Measurements from ENCODE around the gene SLC24A2.

The SLC24A2 gene

DNA sequence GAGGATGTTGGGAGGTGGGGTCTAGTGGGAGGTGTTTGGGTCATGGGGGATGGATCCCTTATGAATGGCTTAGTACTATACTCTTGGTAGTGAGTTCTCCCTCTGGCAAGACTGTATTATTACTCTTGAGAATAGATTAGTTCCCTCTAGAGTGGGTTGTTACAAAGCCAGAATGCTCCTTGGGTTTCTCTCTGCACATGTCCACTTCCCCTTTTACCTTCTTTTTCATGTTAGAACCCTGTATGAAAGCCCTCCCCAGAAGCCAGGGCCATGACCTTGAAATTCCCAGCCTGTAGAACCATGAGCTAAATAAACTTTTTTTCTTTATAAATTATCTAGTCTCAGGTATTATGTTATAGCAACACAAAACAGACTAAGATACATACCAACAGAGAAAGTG lies 31.1 kb downstream of the SLC24A2 start:
- Histone ChIP-seq H3K9me3 (replicated peaks; ENCODE audit: low read length) (no peaks in the 10 kb centered on the region), H3K4me1 (ENCODE audit: control insufficient read depth, insufficient read depth, low read length) (no peaks in the 10 kb centered on the region), H3K9ac (ENCODE audit: low read depth, low read length) (no peak overlapping the region), H3K4me3 (ENCODE audit: low read length) (no peak overlapping the region), H3K27me3 (ENCODE audit: control insufficient read depth, insufficient read depth, low read length) (no peaks in the 10 kb centered on the region), H3K36me3 (ENCODE audit: insufficient read depth, low read length) (no peaks in the 10 kb centered on the region), H3K4me2 (ENCODE audit: low read length) (no peak overlapping the region)

- Histone ChIP-seq H3K9me3 (replicated peaks; ENCODE audit: low read length) (no peaks in the 10 kb centered on the region), H3K9ac (ENCODE audit: low read depth, low read length) (no peak overlapping the region), H3K4me1 (ENCODE audit: control insufficient read depth, insufficient read depth, low read length) (no peaks in the 10 kb centered on the region), H3K4me2 (ENCODE audit: low read length) (no peak overlapping the region), H3K27me3 (ENCODE audit: control insufficient read depth, insufficient read depth, low read length) (no peaks in the 10 kb centered on the region), H3K4me3 (ENCODE audit: low read length) (no peak overlapping the region), H3K36me3 (ENCODE audit: insufficient read depth, low read length) (no peaks in the 10 kb centered on the region)
Measured at GRCh38 chr9:19754921-19755320, 33.9 kb downstream of the SLC24A2 start.

DNA sequence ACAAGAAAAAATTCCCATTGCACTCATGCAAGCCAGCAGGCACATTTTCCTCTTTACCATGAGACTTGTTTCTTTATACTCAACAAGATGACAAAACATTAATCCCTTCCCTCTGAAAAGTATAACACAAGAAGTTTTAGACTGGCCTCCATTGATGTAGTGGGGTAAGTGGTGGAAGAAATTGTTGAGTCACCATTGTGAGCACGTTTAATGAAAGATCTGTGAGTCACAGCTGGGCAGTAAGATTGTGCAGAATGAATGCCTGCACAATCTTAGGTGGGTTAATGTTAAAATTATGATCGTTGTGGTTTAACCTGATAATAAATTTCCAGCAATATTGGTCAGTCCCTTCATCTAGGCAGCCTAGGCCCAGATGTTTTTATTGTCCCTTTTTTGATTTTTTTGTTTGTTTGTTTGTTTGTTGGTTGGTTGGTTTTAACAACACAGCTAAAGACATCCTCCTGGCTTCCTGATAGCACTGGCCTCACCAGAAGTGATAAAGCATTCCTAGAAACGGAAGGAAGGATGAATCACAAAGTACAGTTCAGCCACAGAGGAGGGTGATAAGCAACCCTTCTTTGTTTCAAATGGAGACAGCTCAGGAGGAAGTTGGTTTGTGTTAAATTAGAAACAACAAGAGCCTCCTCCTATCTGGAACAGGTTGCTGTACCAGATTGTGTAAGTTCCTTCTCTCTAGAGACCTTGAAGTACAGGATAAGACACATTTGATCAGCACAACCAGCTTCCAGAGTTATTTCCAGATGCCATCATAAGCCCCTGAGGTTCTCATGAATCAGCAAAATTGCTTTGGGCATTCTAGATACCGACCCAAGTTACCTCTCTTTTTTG lies 40.3 kb downstream of the SLC24A2 start:
- H3K27me3 ChIP-seq (ENCODE audit: control insufficient read depth, insufficient read depth, low read length): no peaks in the 10 kb centered on the region
- H3K4me3 ChIP-seq (ENCODE audit: low read length): no peak overlapping the region
- H3K4me2 ChIP-seq (ENCODE audit: low read length): no peak overlapping the region
- no peak overlapping the region for H3K9ac ChIP-seq (ENCODE audit: low read depth, low read length)
- H3K36me3 ChIP-seq (ENCODE audit: insufficient read depth, low read length): no peaks in the 10 kb centered on the region
- H3K9me3 ChIP-seq (replicated peaks; ENCODE audit: low read length): no peaks in the 10 kb centered on the region
- H3K4me1 ChIP-seq (ENCODE audit: control insufficient read depth, insufficient read depth, low read length): no peaks in the 10 kb centered on the region

DNA sequence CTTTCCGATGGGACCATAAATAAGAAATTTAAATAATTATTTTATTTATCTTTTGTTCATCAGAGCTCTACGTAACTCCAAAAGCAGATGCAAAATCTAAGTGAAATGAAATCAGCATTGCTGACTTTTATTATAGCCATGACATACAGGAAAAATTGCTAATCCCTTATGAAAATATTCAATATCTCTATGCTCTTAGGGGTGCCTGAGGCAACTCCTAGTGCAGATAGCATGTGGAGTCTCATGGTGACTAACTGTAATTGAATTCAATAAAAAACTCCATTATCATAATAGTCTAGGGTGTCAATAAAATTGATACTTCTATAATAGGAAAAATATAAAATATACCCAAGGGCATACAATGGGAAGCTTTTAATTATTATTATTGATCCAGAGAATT lies 42.6 kb downstream of the SLC24A2 start:
- no peaks in the 10 kb centered on the region for H3K36me3 ChIP-seq (ENCODE audit: insufficient read depth, low read length)
- H3K4me2 ChIP-seq (ENCODE audit: low read length): no peak overlapping the region
- no peaks in the 10 kb centered on the region for H3K27me3 ChIP-seq (ENCODE audit: control insufficient read depth, insufficient read depth, low read length)
- no peak overlapping the region for H3K4me3 ChIP-seq (ENCODE audit: low read length)
- no peaks in the 10 kb centered on the region for H3K9me3 ChIP-seq (replicated peaks; ENCODE audit: low read length)
- no peak overlapping the region for H3K9ac ChIP-seq (ENCODE audit: low read depth, low read length)
- H3K4me1 ChIP-seq (ENCODE audit: control insufficient read depth, insufficient read depth, low read length): no peaks in the 10 kb centered on the region

DNA sequence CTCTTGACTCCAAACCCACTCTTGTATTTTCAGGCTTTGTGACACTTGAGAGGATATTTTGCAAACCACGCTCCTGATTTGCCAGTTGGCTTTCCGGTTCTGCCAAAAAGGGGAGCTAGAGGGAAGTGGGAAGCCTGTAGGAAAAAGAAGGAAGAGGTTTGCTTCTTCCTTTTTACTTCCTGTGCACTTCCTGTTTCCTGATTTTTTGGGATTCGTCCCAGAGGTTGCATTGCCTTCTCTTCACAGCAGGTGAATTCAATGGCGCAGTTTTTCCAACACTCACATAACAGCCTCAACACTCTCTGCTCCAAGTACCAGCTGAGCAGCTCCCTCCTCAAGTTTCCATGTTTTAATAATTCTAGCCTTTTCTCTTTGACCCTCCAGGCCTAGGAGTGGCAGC lies 47.7 kb downstream of the SLC24A2 start:
- Histone ChIP-seq H3K4me2 (ENCODE audit: low read length) (no peak overlapping the region), H3K36me3 (ENCODE audit: insufficient read depth, low read length) (no peaks in the 10 kb centered on the region), H3K4me3 (ENCODE audit: low read length) (no peak overlapping the region), H3K4me1 (ENCODE audit: control insufficient read depth, insufficient read depth, low read length) (no peaks in the 10 kb centered on the region), H3K27me3 (ENCODE audit: control insufficient read depth, insufficient read depth, low read length) (peaks cover 3% of the 10 kb centered on the region), H3K9me3 (replicated peaks; ENCODE audit: low read length) (no peaks in the 10 kb centered on the region), H3K9ac (ENCODE audit: low read depth, low read length) (no peak overlapping the region)

Measured in skeletal muscle satellite cell (primary cell).